Measurements from ENCODE around the gene CNRIP1.

CNRIP1 gene

DNA sequence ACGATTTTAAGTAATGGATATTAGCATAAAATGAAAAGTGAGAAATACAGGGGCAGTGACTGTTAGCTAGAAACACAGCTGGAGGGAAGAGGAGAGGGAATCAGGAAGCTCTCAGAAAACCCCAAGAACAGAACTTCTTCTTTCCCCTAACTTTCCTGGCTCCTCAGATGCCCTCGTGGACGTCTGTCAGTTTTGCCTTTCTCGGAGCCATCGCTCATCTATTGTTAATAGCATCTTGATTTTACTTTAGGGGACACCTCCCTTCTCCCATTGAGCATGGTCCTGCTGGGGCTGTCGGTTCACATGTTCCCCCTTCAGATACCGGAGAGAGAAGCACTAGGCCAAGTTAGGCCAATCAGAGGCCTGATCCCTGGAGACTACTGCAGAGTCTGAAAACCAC is 43.0 kb upstream of the CNRIP1 start:
- Histone ChIP-seq H4K91ac (ENCODE audit: low read length) (no peak overlapping the region), H3K14ac (ENCODE audit: low read length in 2 of 2) (no peak overlapping the region), H3K4me3 (ENCODE audit: insufficient read depth in 1 of 2, low read depth in 1 of 2, low read length in 2 of 2) (no peak overlapping the region), H3K9me3 (ENCODE audit: control insufficient read depth, low read length) (no peaks in the 10 kb centered on the region), H2AFZ (ENCODE audit: low read depth, low read length) (no peak overlapping the region), H3K23ac (ENCODE audit: low read length in 2 of 2) (no peak overlapping the region), H2BK5ac (ENCODE audit: low read depth, low read length, poor library complexity, severe bottlenecking) (no peak overlapping the region), H3K4me1 (ENCODE audit: control insufficient read depth, insufficient read depth, low read depth, low read length) (peaks cover 3% of the 10 kb centered on the region), H4K8ac (ENCODE audit: low read length) (no peak overlapping the region), H3K9ac (ENCODE audit: low read length) (no peak overlapping the region), H3K79me1 (replicated peaks; ENCODE audit: low read length, poor library complexity, severe bottlenecking) (no peaks in the 10 kb centered on the region), H3K27me3 (ENCODE audit: control insufficient read depth in 1 of 2, insufficient read depth in 1 of 2, low read length in 2 of 2) (no peaks in the 10 kb centered on the region), H3K4me2 (ENCODE audit: low read length, poor library complexity, severe bottlenecking) (no peak overlapping the region), H3K27ac (ENCODE audit: low read length, poor library complexity, severe bottlenecking) (no peak overlapping the region), H2BK15ac (ENCODE audit: low read depth, poor library complexity, severe bottlenecking) (no peak overlapping the region), H2BK12ac (ENCODE audit: low read length in 2 of 2) (no peak overlapping the region), H3K36me3 (ENCODE audit: control insufficient read depth in 1 of 2, insufficient read depth in 2 of 2, low read depth in 1 of 2, low read length in 2 of 2) (no peaks in the 10 kb centered on the region), H3K4ac (ENCODE audit: low read depth in 1 of 2, low read length in 2 of 2) (no peak overlapping the region), H3K18ac (ENCODE audit: low read depth in 1 of 2, low read length in 2 of 2) (no peak overlapping the region), H2AK5ac (ENCODE audit: low read length, severe bottlenecking) (no peak overlapping the region), H2BK120ac (ENCODE audit: low read depth, low read length) (no peak overlapping the region)
- WGBS: 90% methylated on average over 6 of the region's 7 CpGs
- no peak for DNase-seq

DNA sequence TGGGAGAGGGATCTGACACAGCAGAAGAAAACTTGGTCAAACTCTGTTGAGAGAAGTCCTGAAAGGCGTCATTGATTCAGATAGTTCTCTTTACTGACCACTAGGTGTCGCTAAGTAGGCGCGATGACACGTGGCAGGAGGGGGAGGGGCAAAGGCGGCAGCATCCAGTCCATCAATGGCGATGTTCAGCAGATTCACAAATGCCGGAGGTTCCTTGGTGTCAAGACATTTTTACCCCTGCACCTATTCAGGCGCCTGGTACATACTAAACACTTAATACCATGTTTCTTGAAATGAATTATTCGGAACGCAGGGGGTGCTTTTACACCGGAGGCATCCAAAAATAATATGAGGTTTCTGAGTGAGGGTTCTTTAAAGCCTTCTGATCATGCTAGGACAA is 42.3 kb upstream of the CNRIP1 start:
- Histone ChIP-seq H3K9ac (ENCODE audit: low read length) (peak overlapping the region; percentile 30), H3K27ac (ENCODE audit: low read length, poor library complexity, severe bottlenecking) (no peak overlapping the region), H2BK12ac (ENCODE audit: low read length in 2 of 2) (no peak overlapping the region), H3K23ac (ENCODE audit: low read length in 2 of 2) (no peak overlapping the region), H3K36me3 (ENCODE audit: control insufficient read depth in 1 of 2, insufficient read depth in 2 of 2, low read depth in 1 of 2, low read length in 2 of 2) (no peaks in the 10 kb centered on the region), H3K14ac (ENCODE audit: low read length in 2 of 2) (no peak overlapping the region), H3K4me3 (ENCODE audit: insufficient read depth in 1 of 2, low read depth in 1 of 2, low read length in 2 of 2) (no peak overlapping the region), H4K91ac (ENCODE audit: low read length) (no peak overlapping the region), H3K4me2 (ENCODE audit: low read length, poor library complexity, severe bottlenecking) (no peak overlapping the region), H3K4me1 (ENCODE audit: control insufficient read depth, insufficient read depth, low read depth, low read length) (peaks cover 3% of the 10 kb centered on the region), H3K18ac (ENCODE audit: low read depth in 1 of 2, low read length in 2 of 2) (no peak overlapping the region), H2AFZ (ENCODE audit: low read depth, low read length) (no peak overlapping the region), H3K9me3 (ENCODE audit: control insufficient read depth, low read length) (no peaks in the 10 kb centered on the region), H3K4ac (ENCODE audit: low read depth in 1 of 2, low read length in 2 of 2) (no peak overlapping the region), H2AK5ac (ENCODE audit: low read length, severe bottlenecking) (no peak overlapping the region), H2BK120ac (ENCODE audit: low read depth, low read length) (no peak overlapping the region), H2BK5ac (ENCODE audit: low read depth, low read length, poor library complexity, severe bottlenecking) (no peak overlapping the region), H3K79me1 (replicated peaks; ENCODE audit: low read length, poor library complexity, severe bottlenecking) (no peaks in the 10 kb centered on the region), H2BK15ac (ENCODE audit: low read depth, poor library complexity, severe bottlenecking) (no peak overlapping the region), H3K27me3 (ENCODE audit: control insufficient read depth in 1 of 2, insufficient read depth in 1 of 2, low read length in 2 of 2) (no peaks in the 10 kb centered on the region), H4K8ac (ENCODE audit: low read length) (no peak overlapping the region)
- DNase-seq: peak; percentile 52
- WGBS: 30% methylated on average over 11 of the region's 12 CpGs

DNA sequence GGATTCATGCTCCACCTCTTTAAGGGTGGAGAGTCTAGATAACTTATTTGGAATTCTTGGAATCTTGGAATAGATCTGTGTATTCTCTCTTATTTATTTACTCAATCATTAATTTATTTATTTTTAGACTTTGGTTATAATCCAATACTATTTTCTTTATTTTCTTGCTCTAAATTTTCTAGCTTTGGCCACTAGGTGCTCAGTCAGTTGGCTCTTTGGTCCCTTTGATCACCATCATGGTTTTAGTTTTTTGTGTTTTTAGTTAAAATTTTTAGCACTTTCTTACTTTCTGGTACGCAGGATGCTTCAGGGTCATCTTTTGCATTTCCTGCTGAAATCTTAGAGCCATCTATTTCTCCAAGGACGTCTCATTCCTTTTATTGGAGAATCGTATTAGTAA is 40.1 kb upstream of the CNRIP1 start:
- Histone ChIP-seq H3K79me1 (replicated peaks; ENCODE audit: low read length, poor library complexity, severe bottlenecking) (no peaks in the 10 kb centered on the region), H3K27me3 (ENCODE audit: control insufficient read depth in 1 of 2, insufficient read depth in 1 of 2, low read length in 2 of 2) (no peaks in the 10 kb centered on the region), H2BK5ac (ENCODE audit: low read depth, low read length, poor library complexity, severe bottlenecking) (no peak overlapping the region), H3K4me2 (ENCODE audit: low read length, poor library complexity, severe bottlenecking) (no peak overlapping the region), H2BK15ac (ENCODE audit: low read depth, poor library complexity, severe bottlenecking) (no peak overlapping the region), H2AK5ac (ENCODE audit: low read length, severe bottlenecking) (no peak overlapping the region), H3K14ac (ENCODE audit: low read length in 2 of 2) (no peak overlapping the region), H3K4ac (ENCODE audit: low read depth in 1 of 2, low read length in 2 of 2) (no peak overlapping the region), H4K91ac (ENCODE audit: low read length) (no peak overlapping the region), H3K23ac (ENCODE audit: low read length in 2 of 2) (no peak overlapping the region), H3K27ac (ENCODE audit: low read length, poor library complexity, severe bottlenecking) (no peak overlapping the region), H2BK120ac (ENCODE audit: low read depth, low read length) (no peak overlapping the region), H3K36me3 (ENCODE audit: control insufficient read depth in 1 of 2, insufficient read depth in 2 of 2, low read depth in 1 of 2, low read length in 2 of 2) (no peaks in the 10 kb centered on the region), H3K18ac (ENCODE audit: low read depth in 1 of 2, low read length in 2 of 2) (no peak overlapping the region), H3K4me3 (ENCODE audit: insufficient read depth in 1 of 2, low read depth in 1 of 2, low read length in 2 of 2) (no peak overlapping the region), H3K4me1 (ENCODE audit: control insufficient read depth, insufficient read depth, low read depth, low read length) (no peaks in the 10 kb centered on the region), H3K9me3 (ENCODE audit: control insufficient read depth, low read length) (no peaks in the 10 kb centered on the region), H2AFZ (ENCODE audit: low read depth, low read length) (no peak overlapping the region), H4K8ac (ENCODE audit: low read length) (no peak overlapping the region), H2BK12ac (ENCODE audit: low read length in 2 of 2) (no peak overlapping the region), H3K9ac (ENCODE audit: low read length) (no peak overlapping the region)
- WGBS: 100% methylated on average over 3 of the region's 3 CpGs
- no peak for DNase-seq

GRCh38 chr2:68357605-68358337 is 38.0 kb upstream of the CNRIP1 start:
- Histone ChIP-seq H2BK120ac (ENCODE audit: low read depth, low read length) (no peak overlapping the region), H3K27me3 (ENCODE audit: control insufficient read depth in 1 of 2, insufficient read depth in 1 of 2, low read length in 2 of 2) (no peaks in the 10 kb centered on the region), H3K79me1 (replicated peaks; ENCODE audit: low read length, poor library complexity, severe bottlenecking) (no peaks in the 10 kb centered on the region), H3K23ac (ENCODE audit: low read length in 2 of 2) (no peak overlapping the region), H3K4ac (ENCODE audit: low read depth in 1 of 2, low read length in 2 of 2) (no peak overlapping the region), H3K4me3 (ENCODE audit: insufficient read depth in 1 of 2, low read depth in 1 of 2, low read length in 2 of 2) (no peak overlapping the region), H3K9ac (ENCODE audit: low read length) (no peak overlapping the region), H2BK15ac (ENCODE audit: low read depth, poor library complexity, severe bottlenecking) (no peak overlapping the region), H2AFZ (ENCODE audit: low read depth, low read length) (no peak overlapping the region), H4K91ac (ENCODE audit: low read length) (no peak overlapping the region), H2BK12ac (ENCODE audit: low read length in 2 of 2) (no peak overlapping the region), H3K18ac (ENCODE audit: low read depth in 1 of 2, low read length in 2 of 2) (no peak overlapping the region), H3K4me1 (ENCODE audit: control insufficient read depth, insufficient read depth, low read depth, low read length) (no peaks in the 10 kb centered on the region), H3K14ac (ENCODE audit: low read length in 2 of 2) (no peak overlapping the region), H3K27ac (ENCODE audit: low read length, poor library complexity, severe bottlenecking) (no peak overlapping the region), H2BK5ac (ENCODE audit: low read depth, low read length, poor library complexity, severe bottlenecking) (no peak overlapping the region), H4K8ac (ENCODE audit: low read length) (no peak overlapping the region), H3K4me2 (ENCODE audit: low read length, poor library complexity, severe bottlenecking) (no peak overlapping the region), H3K9me3 (ENCODE audit: control insufficient read depth, low read length) (no peaks in the 10 kb centered on the region), H3K36me3 (ENCODE audit: control insufficient read depth in 1 of 2, insufficient read depth in 2 of 2, low read depth in 1 of 2, low read length in 2 of 2) (no peaks in the 10 kb centered on the region), H2AK5ac (ENCODE audit: low read length, severe bottlenecking) (no peak overlapping the region)
- peak; percentile 52 for DNase-seq
- WGBS: 69% methylated on average over 5 of the region's 6 CpGs
